ENCODE data around the gene IMMT. TPM values are rescaled to one million over a fixed set of nuclear protein-coding genes. Genes with fewer than 3 reads are reported as not detected.

The IMMT gene
- total and polyA plus RNA-seq, 2 donors (not counting 1 experiment from before 2014, with no cell fraction given) = 23.5 to 66.0 TPM

- peaks cover 6 to 10% of the 10 kb centered on the region in 2 donors for H3K4me1 ChIP-seq (ENCODE audit: control insufficient read depth in 2 of 2, insufficient read depth in 2 of 2, low read length in 2 of 2)
- intact Hi-C loops (cut with micrococcal nuclease) = no loop called here
- no peak for ATAC-seq (ENCODE audit: low read depth)
- no peaks in the 10 kb centered on the region for H3K9me3 Mint-ChIP-seq (ENCODE audit: insufficient read depth)
- H3K27me3 ChIP-seq (replicated peaks in 1 of 4; ENCODE audit: control extremely low read depth in 1 of 4, control insufficient read depth in 3 of 4, insufficient read depth in 4 of 4, low read length in 3 of 4) = no peaks in the 10 kb centered on the region
- WGBS (ENCODE audit: insufficient coverage) = 100% methylated on average over 1 of the region's 2 CpGs
- H3K9ac ChIP-seq (ENCODE audit: low read length) = no peak overlapping the region
- H4K20me1 ChIP-seq (ENCODE audit: control insufficient read depth, insufficient read depth, low read length, poor library complexity, severe bottlenecking) = no peaks in the 10 kb centered on the region
- DNase-seq = no peak
- H3K4me2 ChIP-seq (replicated peaks; ENCODE audit: low read depth, low read length, poor library complexity, severe bottlenecking) = no peak overlapping the region
- H3K79me2 ChIP-seq (ENCODE audit: control insufficient read depth, insufficient read depth, low read length) = no peaks in the 10 kb centered on the region
- H3K27ac Mint-ChIP-seq = no peak overlapping the region
- H3K27ac ChIP-seq (ENCODE audit: low read length in 2 of 2) = no peak overlapping the region
- peaks cover 12% of the 10 kb centered on the region for H3K4me1 Mint-ChIP-seq
- H2AFZ ChIP-seq (ENCODE audit: insufficient read depth, low read depth, low read length, poor library complexity, severe bottlenecking) = no peak overlapping the region
- no peak overlapping the region for H3K4me3 ChIP-seq (ENCODE audit: control extremely low read depth in 1 of 5, extremely low read depth in 1 of 5, insufficient read depth in 1 of 5, low read depth in 2 of 5, low read length in 4 of 5)
- no peak for TF ChIP-seq EZH2 (IDR thresholded peaks at IDR 0.05; ENCODE audit: borderline replicate concordance, insufficient read depth, low read depth, low read length, poor library complexity, severe bottlenecking)
- no peak for TF ChIP-seq CTCF (IDR thresholded peaks at IDR 0.05)
- no peaks in the 10 kb centered on the region for H3K9me3 ChIP-seq (ENCODE audit: control extremely low read depth in 1 of 3, control insufficient read depth in 2 of 3, insufficient read depth in 1 of 3, low read length in 2 of 3)
- H3K27me3 Mint-ChIP-seq = no peaks in the 10 kb centered on the region
- CTCF ChIA-PET = interaction anchor here (2.0 kb wide), 1 partner anchor 9 kb away, joined by 7 read pairs; no protein-coding TSS in a partner anchor
- H3K36me3 ChIP-seq (replicated peaks in 1 of 2; ENCODE audit: control extremely low read depth in 1 of 2, control insufficient read depth in 1 of 2, extremely low read depth in 1 of 2, insufficient read depth in 2 of 2, low read length in 1 of 2) = peaks cover 8 to 68% of the 10 kb centered on the region in 2 experiments
- H3K4me3 Mint-ChIP-seq = no peak overlapping the region
- POLR2A ChIA-PET = no interaction called here
Observed at GRCh38 chr2:86211796-86212188, 16.5 kb upstream of the IMMT start.

- H3K4me3 ChIP-seq (ENCODE audit: control extremely low read depth in 1 of 5, extremely low read depth in 1 of 5, insufficient read depth in 1 of 5, low read depth in 2 of 5, low read length in 4 of 5) = no peak overlapping the region
- H3K4me1 Mint-ChIP-seq = peaks cover 12% of the 10 kb centered on the region
- H3K4me1 ChIP-seq (ENCODE audit: control insufficient read depth in 2 of 2, insufficient read depth in 2 of 2, low read length in 2 of 2) = peaks cover 6 to 10% of the 10 kb centered on the region in 2 donors
- H3K4me2 ChIP-seq (replicated peaks; ENCODE audit: low read depth, low read length, poor library complexity, severe bottlenecking) = no peak overlapping the region
- no peaks in the 10 kb centered on the region for H3K27me3 ChIP-seq (replicated peaks in 1 of 4; ENCODE audit: control extremely low read depth in 1 of 4, control insufficient read depth in 3 of 4, insufficient read depth in 4 of 4, low read length in 3 of 4)
- no peak for DNase-seq
- no peak for TF ChIP-seq EZH2 (IDR thresholded peaks at IDR 0.05; ENCODE audit: borderline replicate concordance, insufficient read depth, low read depth, low read length, poor library complexity, severe bottlenecking)
- no peak for TF ChIP-seq CTCF (IDR thresholded peaks at IDR 0.05)
- H3K27me3 Mint-ChIP-seq = no peaks in the 10 kb centered on the region
- peaks cover 8 to 74% of the 10 kb centered on the region in 2 experiments for H3K36me3 ChIP-seq (replicated peaks in 1 of 2; ENCODE audit: control extremely low read depth in 1 of 2, control insufficient read depth in 1 of 2, extremely low read depth in 1 of 2, insufficient read depth in 2 of 2, low read length in 1 of 2)
- H3K4me3 Mint-ChIP-seq = no peak overlapping the region
- ATAC-seq (ENCODE audit: low read depth) = no peak
- ChIA-PET POLR2A (no interaction called here), CTCF (interaction anchor here (2.0 kb wide), 1 partner anchor 10 kb away, joined by 7 read pairs; no protein-coding TSS in a partner anchor)
- no peaks in the 10 kb centered on the region for H3K9me3 Mint-ChIP-seq (ENCODE audit: insufficient read depth)
- no peak overlapping the region for H3K9ac ChIP-seq (ENCODE audit: low read length)
- no peaks in the 10 kb centered on the region for H4K20me1 ChIP-seq (ENCODE audit: control insufficient read depth, insufficient read depth, low read length, poor library complexity, severe bottlenecking)
- H2AFZ ChIP-seq (ENCODE audit: insufficient read depth, low read depth, low read length, poor library complexity, severe bottlenecking) = no peak overlapping the region
- no peaks in the 10 kb centered on the region for H3K79me2 ChIP-seq (ENCODE audit: control insufficient read depth, insufficient read depth, low read length)
- peak overlapping the region in 1 of 2 donors; percentile 54 for H3K27ac ChIP-seq (ENCODE audit: low read length in 2 of 2)
- intact Hi-C loops (cut with micrococcal nuclease) = no loop called here
- WGBS (ENCODE audit: insufficient coverage) = no CpG with 5 or more reads among the region's 2 CpGs
- H3K9me3 ChIP-seq (ENCODE audit: control extremely low read depth in 1 of 3, control insufficient read depth in 2 of 3, insufficient read depth in 1 of 3, low read length in 2 of 3) = no peaks in the 10 kb centered on the region
- peak overlapping the region; percentile 47 for H3K27ac Mint-ChIP-seq
Observed at GRCh38 chr2:86211033-86211795, 16.0 kb upstream of the IMMT start.

All from B cell (primary cell).